Smooth muscle cell of the brain vasculature (primary cell): ENCODE data around the gene SERPINE2.
"Not testable (repeated sequence)": the region's sequence is repeated elsewhere in the genome, so short reads cannot be mapped to it uniquely, and the experiment has no call there.

ENCODE experiments used
- DNase-seq: peaks from one replicate; pipeline ENCODE4 v3.0.0-alpha.2; 2012; ENCODE audit warnings: low read depth, low spot score

SERPINE2 gene

GRCh38 chr2:223943561-223944008, 95.5 kb downstream of the SERPINE2 start:
- DNase-seq, result no peak

- DNase-seq, result no peak
These were observed 96.0 kb downstream of the SERPINE2 start for GRCh38 chr2:223943135-223943534.

DNA sequence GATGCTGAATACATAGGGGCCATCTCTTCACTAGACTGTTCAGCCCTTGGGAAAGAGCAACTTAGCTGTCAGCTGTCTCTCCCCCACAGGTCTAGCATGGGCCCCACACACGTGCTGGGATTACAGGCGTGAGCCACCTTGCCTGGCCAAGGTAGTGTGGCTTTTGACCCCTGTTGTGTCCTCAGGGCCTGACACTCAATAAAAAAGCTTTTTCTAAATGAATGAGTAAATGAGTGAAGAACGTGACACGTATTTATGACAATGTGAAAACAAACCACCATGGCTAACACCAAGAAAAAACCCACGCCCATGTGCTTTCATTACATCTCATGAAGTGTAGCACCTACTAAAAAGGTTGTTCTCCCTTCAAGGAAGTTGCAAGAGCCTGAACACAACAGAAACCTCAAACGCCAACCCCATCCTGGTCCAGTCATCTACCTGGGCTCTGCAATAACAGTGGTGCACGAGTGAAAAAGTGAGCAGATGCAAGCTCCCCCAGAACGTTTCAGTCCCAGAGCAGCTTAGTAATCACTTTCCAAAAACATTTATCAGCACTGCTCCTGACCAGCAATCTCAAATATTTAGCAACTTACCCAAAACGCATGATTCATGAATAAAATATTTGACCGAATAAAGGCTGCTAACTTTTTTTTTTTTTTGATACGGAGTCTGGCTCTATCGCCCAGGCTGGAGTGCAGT, 97.4 kb downstream of the SERPINE2 start:
- DNase-seq, result no peak

DNA sequence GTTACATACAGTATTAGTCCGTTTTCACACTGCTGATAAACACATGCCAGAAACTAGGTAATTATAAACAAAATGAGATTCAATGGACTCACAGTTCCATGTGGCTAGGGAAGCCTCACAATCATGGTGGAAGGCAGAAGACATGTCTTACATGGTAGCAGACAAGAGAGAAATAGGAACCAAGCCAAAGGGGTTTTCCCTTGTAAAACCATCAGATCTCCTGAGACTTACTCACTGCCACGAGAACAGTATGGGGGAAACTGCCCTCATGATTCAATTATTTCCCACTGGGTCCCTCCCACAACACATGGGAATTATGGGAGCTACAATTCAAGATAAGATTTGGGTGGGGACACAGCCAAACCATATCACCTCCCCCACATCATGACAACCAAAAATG, 99.6 kb downstream of the SERPINE2 start:
- not testable (repeated sequence) for DNase-seq

- DNase-seq, result no peak
These were observed 101.6 kb downstream of the SERPINE2 start for GRCh38 chr2:223937535-223937934.

- no peak for DNase-seq
These were observed 102.2 kb downstream of the SERPINE2 start for GRCh38 chr2:223936862-223937326.

DNA sequence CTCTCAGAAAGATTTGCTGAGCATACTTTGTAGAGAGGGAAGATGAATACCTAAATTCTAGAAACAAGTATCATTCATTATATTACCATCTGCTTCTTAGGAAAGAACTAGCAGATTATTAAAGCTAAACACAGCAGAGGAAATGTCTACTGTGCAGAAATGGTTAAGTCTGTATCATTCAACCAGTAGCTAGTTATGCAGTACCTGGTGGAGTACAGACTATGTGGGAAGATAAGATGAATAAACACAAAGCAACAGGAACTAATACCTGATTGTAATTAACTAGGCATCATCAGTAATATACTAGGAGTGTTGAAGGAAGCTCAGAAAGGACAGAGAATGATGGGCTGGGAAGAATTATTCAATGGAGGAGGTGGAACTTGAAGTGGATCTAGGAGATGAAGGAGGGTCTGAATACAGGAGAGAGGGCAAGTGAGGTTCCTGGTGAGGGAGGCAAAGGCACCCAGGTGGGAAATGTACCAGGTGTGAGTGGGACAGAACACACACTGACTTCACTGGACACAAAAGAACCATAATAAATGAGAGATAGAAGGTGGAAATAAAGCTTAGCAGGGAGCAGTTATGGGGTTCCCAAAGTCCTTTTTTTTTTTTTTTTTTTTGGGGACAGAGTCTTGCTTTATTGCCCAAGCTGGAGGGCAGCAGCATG, 103.5 kb downstream of the SERPINE2 start:
- no peak for DNase-seq

- no peak for DNase-seq
These were observed 104.2 kb downstream of the SERPINE2 start for GRCh38 chr2:223934870-223935269.

DNA sequence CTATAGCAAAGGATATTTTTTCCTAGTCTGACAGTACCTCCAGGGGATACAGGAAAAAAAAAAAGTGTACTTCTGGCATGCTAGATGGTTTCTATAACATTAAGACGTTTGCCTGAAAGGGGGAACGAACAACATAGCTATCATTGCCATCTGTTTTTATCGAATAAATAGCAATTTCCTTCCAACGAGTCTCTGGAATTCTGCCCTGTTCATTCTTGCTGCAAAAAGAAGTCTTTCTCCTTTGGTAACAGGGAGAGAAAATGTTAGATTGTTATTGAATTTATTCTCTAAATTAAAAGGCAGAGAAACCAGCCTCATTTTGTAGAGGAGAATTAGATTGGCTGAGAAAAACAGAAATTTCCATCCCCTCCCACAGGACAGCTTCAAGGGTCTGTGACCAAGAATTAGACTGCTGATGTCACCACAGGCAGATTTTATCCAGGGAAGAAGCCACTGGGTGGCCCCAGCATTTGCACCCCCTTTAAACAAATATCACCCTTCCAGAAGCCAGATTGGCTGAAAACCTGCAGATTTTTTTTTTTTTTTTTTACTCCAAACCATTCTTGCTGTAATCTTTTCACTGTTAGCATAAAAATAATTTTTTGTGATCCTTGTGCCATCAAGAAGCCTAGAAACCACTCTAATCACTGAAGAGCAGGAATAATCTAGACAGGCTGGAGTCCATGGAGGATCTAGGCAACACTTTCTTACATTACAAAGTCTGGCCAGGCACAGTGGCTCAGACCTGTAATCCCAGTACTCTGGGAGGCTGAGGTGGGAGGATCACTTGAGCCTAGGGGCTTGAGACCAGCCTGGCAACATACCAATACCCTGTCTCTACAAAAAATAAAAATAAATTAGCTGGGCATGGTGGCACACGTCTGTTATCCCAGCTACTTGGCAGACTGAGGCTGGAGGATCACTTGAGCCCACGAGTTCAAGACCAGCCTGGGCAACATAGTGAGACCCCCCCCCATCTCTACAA, 106.0 kb downstream of the SERPINE2 start:
- DNase-seq, result no peak

DNA sequence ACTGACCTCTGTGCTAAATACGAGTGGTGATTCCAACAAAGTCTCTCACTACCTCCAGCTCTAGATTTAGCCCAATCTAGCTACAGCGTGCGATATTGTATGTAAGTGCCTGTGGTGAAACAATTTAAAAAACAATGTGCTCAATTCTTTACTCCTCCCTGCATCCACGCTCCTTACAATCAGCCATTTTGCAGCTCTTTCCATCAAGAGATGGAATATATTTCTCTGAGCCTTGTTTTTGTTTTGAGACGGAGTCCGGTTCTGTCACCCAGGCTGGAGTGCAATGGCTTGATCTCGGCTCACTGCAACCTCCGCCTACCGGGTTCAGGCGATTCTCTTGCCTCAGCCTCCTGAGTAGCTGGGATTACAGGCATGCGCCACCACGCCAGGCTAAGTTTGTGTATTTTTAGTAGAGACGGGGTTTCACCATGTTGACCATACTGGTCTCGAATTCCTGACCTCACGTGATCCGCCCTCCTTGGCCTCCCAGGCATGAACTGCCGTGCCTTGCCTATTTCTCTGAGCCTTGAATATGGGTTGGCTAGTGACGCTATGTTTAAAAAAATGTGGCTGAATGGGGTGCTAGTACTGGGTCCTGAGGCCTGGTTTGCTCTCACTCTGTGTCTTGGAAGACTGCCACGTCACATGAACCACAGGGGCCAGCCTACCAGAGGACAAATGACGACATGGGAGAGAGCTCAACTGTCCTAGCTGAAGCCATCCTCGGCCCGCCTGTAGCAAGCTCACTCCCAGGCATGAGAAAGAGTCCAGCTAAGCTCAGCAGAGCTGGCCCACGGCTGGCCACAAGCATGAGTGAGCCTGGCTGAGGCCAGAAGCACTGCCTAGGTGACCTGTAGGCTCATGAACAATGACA, 108.7 kb downstream of the SERPINE2 start:
- DNase-seq, result no peak

DNA sequence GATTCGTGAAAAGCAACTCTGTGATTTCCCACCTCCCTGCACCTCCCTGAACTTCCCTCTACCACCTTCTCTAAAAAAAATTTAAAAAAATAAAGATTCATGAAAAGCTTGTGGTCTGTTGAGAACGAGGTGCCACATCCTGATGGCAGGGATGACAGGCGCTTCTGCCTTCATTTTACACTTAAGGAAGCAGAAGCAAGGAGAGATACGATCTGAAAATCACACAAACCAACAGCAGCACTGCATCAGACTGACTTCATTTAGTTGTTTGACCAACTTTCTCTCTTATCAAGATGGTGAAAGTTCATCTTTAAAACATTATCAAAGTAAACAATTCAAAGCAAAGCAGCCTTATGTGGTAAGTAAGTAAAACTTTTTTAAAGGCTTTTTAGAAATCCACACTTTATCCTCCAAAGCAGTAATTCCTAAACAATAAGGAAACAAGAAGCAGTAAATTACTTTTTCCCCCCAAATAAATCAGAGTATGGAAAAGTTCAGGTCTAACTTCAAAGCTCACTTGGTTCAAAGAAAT, 109.4 kb downstream of the SERPINE2 start:
- no peak for DNase-seq

- DNase-seq, result no peak
These were observed 110.7 kb downstream of the SERPINE2 start for GRCh38 chr2:223928113-223929006.

DNA sequence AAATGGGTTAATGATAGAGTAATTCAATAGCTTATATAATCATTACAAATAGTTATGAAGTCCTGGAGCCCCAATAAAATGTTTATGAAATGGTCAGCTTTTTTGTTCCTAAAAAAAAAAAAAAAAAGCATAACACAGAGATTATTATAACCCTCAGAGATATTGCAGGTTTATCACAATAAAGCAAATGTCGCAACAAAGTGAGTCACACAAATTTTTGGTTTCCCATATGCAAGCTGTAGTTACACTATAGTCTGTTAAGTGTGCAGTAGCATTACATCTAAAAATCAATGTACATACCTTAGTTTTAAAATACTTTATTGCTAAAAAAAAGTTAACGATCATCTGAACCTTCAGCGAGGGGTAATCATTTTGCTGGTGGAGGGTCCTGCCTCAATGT, 114.0 kb downstream of the SERPINE2 start:
- no peak for DNase-seq
